DMS 273 (cell line): Measurements from ENCODE around the gene ACHE.

Experiments used
- DNase-seq: peaks from one replicate; lab custom pipeline; 2025; ENCODE audit not compliant: unreplicated experiment; lab: John Stamatoyannopoulos, UW

The ACHE gene

DNA sequence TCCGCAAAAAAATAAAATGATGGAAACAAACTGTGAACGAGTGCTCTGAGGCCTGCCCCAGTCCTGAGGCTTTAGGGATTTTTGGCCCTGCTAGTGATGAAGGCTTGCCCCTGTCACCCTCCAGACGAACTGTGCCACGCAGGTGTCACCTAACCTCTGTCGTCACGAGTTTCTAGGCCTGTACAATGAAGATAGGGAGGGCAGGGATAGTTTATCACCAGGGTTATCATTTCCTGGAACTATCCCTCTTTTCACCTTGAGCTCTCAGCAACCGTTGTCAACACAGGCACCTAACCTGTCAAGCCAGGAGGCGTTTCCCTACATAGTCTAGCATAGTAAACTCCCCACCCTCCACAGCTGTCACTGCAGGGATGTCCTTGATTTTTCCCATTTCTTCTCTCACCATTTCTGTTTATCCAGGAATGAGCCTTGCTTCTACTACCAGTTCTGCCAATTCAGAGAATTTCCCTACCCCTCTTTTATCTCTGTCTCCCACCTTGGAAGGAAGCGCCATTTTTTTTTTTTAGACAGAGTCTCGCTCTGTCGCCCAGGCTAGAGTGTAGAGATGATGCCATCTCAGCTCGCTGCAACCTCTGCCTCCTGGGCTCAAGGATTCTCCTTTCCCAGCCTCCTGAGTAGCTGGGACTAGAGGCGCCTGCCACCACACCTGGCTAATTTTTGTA is 2.2 kb upstream of the ACHE start:
- DNase-seq, result peak; percentile 39

DNA sequence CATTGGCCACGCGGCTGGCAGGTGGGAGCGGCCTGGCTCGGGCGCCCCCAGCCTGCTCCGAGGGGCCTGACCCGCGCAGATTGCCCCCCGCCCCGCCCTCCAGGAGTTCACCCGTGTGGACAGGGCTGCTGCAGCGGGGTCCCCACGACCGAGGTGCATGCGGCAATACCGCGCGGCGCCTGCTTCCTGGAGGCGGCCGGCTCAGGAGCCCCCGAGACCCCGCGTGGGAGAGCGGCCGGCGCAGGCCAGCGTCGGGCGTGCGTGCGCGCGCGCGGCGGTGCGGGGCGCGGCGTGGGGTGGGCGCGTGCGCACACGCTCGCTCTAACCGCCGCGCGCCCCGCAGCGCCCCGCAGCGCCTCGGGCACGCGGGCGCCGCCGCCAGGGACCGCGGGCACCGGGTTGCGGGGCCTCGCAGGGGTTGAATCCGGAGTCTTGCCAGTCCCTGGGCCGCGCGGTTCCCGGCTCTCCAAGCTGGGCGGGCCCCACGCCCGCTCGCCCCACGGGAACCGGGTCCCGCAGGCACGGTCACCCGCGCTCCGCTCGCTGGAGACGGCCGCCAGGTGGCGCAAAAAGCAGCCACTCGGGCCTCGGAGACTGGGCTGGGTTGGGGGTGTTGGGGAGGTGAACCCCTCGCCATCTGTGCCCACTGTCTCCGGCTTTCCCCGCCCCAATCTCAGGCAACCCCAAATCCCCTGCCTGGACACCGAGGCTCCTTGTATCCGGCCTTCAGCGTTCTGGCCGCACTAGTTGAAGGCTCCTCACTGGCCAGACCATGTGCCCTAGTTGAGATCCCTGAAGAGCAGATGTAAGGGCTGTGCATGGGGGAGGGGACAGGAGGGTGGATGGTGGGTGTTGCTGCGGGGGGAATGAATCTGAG is 1.3 kb upstream of the ACHE start:
- DNase-seq, result peak; percentile 81

DNA sequence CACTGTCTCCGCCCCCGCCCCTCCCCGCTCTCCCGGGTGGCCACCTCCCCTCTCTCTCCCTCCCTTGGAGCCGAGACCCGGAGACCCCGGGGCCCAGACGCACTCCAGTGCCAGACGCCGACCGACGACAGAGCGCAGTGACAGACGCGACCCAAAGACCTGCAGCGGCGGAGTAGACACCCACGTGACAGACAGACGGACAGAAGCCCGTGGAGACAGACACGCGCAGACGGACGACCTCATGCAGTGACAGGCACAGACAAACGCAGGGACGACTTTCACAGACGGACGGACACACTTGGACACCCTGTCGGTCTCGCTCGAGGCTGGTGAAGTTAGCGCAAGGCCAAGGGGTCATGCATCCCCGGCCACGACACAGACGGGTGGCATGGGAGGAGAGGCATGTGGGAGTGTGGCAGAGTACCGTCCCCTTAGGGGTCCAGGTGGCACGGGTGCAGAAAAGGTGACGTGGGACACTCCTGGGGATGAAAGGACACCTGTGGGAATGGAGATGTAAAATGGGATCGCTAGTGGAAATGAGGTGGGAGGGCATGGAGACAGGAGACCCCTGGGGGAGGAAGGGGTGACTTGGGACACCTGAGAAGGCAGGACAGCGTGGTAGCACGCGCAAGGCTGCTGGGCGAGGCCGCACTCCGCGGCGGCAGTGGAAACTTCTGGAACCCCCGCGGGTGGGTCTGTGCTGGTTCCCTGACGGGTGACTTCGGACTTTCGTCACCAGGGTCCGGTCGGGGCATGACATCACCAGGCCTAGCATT is 456 bp upstream of the ACHE start:
- peak; percentile 74 for DNase-seq

DNA sequence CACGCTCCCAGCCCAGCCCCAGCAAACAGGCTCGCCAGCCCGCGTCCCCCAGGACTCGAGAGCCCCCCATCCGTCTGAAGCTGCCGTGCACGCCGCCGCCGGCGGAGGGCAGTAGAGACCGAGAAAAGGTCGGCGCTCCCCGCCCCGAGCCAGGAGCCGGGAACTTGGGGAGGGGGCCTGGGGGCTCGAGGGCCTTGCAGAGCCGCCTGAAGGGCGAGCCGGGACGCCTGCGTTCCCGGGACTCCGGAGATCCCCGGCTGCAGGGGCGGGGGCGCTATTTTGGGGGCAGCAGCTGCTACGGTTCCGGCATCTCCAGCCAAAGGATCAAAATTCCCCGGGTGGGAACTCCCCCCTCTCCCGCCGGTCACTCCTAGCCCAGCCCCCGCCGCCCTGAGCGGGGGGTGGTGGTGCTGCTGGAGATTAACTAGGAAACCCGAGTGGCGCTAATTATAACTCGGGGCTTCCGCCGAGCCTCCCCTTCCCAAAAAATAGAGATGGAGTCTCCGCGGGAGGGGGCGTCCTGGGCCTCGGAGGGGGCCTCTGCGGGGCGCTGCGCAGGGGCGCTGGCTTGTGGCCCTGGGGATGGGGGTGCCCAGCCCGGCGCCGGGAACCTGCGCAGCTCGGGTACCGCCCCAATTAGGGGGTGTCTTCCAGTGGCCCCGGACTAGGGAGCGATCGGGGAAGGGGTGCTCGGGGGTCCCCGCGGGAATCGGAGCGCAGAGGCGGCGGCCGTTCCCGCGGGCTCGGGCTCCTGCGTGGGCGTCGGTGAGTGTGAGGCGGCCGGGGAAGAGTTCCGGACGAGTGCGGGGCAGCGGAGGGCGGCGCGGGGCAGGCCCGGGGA is 608 bp downstream of the ACHE start:
- DNase-seq, result peak; percentile 87

DNA sequence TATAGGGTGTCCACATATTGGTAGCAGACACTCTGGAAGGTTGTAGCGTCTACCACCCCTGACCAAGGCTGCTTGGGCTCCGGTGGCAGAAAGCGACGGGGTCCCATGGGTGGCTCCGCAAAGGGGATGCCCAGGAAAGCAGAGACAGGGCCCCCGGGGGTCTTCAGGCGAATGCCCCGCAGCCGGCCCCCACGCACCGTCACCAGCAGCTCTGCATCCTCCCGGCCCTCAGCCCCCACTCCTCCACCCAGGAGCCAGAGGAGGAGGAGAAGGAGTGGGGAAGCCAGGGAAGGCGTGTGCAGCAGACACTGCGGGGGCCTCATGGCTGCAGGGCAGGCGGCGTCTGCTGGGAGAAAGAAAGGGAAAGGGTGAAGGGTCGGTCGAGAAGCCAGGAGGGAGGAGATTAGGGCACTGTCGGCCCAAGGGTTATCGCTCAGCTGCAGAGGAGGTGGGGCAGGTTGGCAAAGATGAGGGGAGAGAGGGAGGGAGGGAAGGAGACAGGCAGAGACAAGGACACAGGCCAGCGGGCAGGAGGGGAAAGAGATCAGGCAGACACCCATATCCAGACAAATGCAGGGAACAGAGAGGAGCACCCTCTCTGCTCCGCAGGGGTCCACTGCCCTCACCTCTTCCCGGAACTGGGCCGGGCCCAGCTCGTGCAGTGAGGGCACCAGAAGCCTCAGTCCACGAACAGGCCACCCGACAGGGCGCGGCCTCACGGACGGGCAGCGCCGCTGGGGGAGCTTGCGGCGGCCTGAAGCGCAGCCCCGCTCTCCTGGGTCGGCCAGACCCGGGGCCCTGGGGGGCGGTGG is 1.6 kb downstream of the ACHE start:
- DNase-seq, result peak; percentile 54

DNA sequence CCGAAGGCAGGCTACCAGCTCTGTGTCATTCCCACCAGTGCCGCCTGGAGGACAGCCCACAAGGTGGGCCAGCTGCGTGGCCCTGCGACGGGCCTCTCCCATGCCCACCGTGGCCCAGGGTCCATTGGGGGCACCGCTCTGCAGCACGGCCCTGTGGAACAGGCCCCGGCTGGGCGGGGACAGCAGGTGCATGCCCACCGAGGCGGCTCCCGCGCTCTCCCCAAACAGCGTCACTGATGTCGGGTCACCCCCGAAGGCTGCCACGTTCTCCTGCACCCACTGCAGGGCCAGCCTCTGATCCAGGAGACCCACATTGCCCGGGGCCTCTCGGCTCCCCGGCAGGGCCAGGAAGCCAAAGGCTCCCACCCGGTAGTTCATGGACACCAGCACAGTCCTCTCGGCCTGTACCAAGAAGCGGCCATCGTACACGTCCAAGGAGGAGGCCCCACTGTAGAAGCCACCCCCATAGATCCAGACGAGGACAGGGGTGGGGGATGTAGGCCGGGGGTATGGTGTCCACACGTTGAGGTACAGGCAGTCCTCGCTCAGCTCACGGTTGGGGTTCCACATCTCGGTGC is 2.3 kb downstream of the ACHE start:
- no peak for DNase-seq

DNA sequence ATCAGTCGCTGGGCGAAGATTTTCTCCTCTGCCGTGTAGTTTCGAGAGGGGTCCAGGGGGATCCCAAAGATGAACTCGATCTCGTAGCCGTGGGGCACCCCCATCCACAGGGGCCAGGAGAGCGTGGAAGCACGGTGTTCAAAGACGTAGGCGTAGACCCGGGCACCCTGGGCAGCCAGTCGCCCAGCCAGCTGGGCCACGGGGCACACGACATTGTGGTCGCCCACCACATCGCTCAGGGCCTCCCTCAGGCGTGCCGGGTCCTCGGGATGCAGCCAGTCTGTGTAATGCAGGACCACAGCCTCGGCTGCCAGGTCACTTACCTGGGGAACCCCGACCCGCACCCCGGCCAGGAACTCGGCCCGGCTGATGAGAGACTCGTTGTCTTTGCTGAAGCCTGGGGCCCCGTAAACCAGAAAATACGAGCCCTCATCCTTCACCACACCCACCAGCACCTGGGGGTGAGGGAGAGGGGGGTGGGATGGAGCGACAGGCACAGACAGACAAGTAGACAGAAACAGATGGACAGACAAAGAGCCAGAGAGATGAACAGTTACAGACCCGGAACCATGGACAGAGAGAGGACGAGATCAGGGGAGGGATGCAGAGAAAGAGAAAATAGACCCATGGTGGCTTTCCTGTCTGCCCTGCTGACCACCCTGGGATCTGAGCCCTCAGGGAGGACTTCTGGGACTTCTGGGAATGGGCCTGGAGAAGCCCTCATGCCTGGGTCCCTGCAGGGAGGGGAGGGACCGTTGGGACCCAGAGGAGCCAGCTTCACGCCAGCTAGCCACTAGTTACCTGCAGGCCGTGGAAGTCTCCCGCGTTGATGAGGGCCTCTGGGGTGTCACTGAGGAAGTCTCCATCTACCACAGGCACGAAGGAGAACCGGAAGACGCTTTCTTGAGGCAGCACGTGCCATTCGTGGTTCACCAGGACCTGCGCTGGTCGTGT is 3.0 kb downstream of the ACHE start:
- no peak for DNase-seq

DNA sequence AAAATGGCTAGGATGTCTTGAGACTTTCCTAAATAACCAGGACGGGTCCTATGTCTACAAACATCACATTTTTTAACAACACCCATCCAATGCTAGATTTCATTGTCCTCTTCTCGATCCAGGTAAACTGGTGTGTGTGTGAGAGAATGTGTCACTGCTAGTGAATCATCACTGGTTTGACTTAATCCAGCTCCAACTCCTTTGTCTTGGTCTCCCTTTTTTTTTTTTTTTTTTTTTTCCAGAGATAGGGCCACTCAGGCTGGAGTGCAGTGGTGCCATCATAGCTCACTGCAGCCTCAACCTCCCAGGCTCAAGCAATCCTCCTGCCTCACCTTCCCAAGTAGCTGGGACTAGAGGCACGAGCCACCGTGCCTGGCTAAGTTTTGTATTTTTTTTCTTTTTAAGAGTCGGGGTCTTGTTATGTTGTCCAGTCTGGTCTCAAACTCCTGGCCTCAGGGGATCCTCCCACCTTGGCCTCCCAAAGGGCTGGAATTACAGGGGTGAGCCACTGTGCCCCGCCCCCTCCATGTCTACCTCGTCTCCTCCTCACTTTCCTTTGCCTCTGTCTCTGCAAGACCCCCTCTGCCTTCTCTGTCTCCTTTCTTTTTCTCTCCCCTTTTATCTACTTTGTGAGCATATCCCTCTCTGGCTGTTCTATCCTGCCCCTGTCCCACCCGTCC is 4.0 kb downstream of the ACHE start:
- no peak for DNase-seq

DNA sequence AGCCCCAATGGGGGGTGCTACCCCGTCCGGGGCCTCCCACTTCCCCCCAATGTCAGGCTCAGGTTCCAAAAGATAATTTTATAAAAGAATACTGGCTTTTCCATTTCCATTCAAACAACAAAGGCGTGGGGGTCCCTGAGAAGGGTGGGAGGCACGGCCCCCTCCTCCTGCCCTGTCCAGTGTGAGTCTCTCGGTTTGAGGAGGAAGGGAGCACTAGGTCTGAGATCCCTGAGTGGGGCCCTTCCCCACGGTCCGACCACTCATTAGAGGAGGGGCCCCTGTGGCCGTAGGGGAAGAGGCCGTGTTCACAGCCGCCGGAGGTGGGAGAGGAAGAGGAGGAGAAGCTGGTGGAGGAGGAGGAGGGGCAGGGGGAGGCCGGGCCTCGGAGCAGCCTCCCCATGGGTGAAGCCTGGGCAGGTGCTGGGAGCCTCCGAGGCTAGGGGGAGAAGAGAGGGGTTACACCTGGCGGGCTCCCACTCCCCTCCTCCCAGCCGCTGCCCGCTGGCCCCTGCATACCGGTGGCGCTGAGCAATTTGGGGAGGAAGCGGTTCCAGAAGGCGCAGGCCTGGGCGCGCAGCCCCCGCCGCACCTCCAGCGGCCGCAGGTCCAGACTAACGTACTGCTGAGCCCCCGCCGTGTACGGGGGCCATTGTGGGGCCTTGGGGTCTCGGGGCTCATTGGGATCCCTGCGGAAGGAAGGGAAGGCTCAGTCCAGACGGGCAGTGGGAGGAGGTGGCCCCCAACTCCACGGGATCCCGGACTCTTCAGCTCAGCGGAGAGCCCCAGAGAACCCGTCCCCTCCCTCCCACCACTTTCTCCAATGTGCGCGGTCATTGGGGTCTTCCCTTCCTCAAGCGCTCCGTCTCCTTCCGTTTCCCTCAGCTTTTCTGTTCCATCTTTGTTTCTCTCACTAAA is 4.8 kb downstream of the ACHE start:
- no peak for DNase-seq

DNA sequence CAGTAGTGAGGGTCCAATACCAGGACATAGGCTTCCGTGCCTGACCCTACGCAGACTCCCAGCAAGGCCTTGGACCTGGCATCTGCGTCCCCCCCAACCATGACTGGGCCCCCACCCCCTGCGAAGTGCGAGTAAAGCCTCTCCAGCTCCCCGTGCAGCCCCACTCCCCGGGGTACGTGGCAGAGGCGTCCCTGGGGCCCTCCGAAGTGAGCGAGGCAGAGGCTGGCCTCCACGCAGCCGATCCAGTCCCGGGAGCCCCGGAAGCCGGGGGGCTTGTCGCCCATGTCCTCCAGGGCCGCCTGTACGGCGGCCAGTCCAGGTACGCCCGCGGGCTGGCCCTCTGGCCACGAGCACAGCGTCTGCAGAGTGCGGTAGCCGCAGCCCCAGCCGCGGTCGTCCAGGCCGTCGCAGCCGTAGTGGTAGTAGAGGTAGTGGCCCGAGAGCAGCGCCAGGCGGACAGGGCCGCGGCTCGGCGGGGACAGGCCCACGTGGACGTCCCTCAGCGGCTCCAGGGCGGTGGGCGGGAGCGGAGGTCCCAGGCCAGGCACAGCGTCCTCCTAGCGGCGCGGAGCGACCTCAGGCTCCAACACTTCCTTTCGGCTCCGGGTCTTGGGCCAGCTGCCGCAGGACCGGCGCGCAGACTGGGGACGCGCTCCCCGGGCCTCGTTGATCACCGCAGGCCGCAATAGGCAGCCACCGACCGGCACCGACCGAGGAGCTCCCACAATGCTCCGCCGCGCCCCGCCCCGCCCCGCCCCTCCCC is 6.5 kb downstream of the ACHE start, which contains the start of gene UFSP1:
Gene UFSP1 (minus strand): TSS at position 728 of the 763 bp plus-strand sequence. CDS start 444 bp downstream, at position 284.
- peak; percentile 70 for DNase-seq

DNA sequence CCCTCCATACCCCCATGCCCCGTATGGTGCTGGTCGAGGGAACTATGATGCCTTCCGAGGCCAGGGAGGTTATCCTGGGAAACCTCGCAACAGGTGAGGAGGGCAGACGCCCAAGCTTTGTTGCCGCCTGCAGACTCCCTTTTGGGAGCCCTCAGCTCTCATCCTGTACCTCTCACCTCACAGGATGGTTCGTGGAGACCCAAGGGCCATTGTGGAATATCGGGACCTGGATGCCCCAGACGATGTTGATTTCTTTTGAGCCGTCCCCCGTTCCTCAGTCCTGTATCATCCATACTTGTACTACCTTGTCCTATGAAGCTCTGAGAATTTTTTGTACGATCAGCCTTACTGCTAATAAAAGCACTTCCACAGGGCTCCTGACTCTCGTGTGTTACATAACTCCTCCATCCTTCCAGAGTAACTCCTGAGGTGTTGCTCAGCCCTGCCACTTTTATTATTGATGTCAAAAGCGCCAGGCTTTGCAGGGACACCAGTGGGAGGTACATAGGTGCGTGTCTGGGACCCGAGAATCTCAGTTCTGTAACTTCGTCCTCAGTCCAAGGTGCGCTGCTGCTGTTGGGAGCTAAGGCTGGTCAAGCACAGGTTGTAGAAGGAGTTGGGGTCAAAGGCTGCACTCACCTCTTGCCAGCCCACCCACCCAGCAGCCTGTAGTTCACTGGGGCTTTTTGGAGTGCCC is 7.2 kb downstream of the ACHE start:
- peak; percentile 62 for DNase-seq

DNA sequence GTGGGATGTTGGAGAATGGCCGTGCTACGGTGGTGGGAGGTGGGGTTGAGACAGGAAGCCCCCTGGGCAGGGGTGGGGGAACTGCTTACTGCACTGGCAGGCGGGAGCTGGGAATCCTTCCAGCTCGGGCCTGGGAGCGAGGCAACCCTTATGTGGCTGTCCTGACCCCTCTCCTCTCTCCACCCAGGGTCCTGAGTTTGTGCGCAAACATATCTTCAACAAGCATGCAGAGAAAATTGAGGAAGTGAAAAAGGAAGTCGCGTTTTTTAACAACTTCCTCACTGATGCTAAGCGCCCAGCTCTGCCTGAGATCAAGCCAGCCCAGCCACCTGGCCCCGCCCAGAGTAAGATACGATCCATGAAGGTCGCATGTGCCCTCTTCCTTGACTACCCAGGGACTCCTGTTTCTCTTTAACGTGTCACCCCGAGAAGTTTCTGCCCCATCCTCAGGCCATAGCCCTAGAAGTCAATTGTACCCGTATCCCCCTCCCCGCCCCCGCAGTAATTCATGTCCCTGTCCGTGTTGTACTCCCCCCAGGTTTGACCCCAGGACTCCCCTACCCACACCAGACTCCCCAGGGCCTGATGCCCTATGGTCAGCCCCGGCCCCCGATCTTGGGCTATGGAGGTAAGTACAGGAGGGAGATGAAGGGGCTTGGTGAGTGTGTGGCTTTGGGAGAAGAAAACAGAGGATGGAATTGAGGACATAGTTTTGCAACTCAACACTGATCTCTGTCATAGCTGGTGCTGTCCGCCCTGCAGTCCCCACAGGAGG is 8.0 kb downstream of the ACHE start:
- DNase-seq, result no peak

DNA sequence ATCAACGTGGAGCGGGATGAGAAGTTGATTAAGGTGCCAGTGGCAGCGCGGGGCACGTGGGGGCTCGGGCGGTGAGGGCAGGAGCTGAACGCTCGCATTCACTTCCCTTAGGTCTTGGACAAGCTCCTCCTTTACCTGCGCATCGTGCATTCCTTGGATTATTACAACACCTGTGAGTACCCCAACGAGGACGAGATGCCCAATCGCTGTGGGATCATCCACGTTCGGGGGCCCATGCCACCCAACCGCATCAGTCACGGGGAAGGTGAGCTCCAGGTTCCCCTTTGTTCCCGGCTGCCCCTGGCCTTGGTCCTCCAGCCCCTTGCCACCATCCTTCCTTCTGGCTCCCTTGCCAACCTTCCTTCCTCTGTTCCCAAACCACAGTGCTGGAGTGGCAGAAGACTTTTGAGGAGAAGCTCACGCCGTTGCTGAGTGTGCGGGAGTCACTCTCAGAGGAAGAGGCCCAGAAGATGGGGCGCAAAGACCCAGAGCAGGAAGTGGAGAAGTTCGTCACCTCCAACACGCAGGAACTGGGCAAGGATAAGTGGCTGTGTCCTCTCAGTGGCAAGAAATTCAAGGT is 8.7 kb downstream of the ACHE start:
- no peak for DNase-seq
